GM21619 (cell line): ENCODE measurements around the gene HNRNPUL2.

ENCODE experiments used
- ATAC-seq: cut with Tn5 transposase; IDR thresholded peaks from one replicate; pipeline ENCODE4 v1.9.1; 2021; ENCODE audit not compliant: unreplicated experiment

The HNRNPUL2 gene

GRCh38 chr11:62671608-62672389, 55.5 kb downstream of the HNRNPUL2 start, which contains the start of the genes LBHD1 and UQCC3:
TSS of gene LBHD1 (minus strand) at chr11:62672267. CDS start at chr11:62670031, 2,236 bp downstream.
TSS of gene UQCC3 (plus strand) at chr11:62671673. CDS start at chr11:62671746, 73 bp downstream.
- peak; percentile 49 for ATAC-seq

DNA sequence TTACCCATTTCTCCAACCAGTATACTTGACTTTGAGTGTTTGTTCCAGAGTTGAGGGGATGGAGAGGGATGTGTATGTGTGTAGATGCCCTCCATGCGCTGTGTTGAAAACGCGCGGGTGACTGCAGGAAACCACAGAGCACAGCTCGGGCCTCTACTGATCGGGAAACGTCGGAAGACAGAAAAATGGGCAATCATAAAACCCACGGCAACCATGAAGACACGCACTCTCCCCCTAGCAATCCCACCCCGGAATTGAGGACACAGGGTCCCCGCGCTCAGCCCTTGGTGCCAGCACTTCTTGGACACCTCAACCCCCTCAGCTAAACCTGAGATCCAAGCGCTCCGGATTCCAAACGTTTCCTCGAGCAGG, 56.0 kb downstream of the HNRNPUL2 start:
- ATAC-seq: no peak

DNA sequence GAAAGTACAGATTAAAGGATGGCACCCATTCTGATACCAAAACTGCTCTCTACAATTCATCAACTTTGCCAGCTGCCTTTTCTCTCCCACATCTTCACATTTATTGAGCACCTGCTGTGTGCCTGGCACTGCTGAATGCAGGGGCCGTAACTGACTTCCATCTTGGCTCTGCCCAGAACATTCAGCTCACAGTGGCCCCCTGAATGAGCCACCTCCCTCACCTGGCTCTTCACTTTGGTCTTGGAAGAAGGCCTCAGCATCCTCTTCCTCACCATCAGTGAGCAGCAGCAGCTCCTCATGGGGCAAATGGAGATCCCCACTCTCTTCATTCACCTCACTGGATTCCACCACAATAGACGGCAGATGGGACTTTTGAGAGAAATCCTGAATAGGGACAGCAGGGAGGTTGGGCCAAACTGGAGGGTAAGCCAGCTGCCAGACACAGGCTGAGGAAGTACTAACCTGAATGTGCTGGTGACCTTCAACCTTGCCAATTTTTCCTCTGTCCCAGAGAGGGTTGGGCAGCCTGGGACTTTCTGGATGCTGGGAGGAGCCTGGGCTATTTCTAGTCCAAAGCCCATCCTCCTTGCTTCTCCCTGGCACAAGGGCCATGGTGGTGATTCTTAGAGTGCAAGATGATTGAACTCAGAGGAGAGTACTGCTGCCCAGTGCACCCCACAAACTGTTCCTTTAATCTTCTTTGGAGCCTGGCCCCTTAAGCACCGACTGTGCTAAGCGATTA, 57.7 kb downstream of the HNRNPUL2 start:
- ATAC-seq: no peak

GRCh38 chr11:62667460-62667859, 59.8 kb downstream of the HNRNPUL2 start:
- ATAC-seq: no peak

DNA sequence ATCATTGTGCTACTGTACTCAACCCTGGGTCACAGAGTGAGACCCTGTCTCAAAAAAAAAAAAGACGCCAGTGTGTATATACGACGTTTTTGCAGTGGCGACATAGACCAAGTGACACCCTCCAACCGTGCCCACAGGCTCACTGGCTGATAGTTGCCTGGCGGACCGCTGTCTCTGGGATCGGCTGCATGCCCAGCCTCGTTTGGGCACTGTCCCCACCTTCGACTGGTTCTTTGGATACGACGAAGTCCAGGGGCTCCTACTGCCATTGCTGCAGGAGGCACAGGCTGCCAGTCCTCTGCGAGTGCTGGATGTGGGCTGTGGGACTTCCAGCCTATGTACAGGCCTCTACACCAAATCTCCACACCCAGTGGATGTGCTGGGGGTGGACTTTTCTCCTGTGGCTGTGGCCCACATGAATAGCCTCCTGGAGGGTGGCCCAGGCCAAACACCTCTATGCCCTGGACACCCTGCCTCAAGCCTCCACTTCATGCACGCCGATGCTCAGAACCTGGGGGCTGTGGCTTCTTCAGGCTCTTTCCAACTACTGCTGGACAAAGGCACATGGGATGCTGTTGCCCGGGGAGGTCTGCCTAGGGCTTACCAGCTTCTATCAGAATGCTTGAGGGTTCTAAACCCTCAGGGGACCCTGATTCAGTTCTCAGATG, 60.9 kb downstream of the HNRNPUL2 start:
- no peak for ATAC-seq

GRCh38 chr11:62665599-62666258, 61.5 kb downstream of the HNRNPUL2 start:
- ATAC-seq: peak; percentile 3

DNA sequence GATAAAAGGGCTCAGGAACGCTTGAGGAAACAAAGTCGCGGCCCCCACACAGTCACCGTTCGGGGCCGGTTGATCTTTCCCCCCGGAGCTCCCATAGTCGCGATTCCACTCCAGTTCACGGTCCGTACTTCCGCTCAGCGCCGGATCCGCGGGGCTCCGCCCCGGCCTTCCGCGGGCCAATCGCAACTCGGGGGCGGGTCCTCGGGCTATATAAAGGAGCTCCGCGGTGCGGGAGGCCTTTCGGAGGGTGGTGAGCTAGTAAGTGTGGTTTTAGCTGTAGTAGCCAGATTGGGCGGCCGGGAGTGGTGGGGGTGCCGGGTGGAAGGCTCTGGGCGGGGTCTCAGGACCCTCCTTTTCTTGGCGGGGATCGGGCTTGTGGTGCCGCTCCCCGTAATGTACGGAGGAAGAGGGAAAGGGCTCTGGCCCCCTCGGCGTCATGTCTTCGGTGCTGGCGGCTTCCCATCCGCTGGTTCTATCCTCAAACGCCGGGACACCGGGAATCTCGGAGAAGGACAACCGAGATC, 62.1 kb downstream of the HNRNPUL2 start, which contains the start of the genes C11orf98 and CSKMT:
Gene C11orf98, minus strand, starts transcription at position 136 of the 524 bp plus-strand sequence. Its CDS starts 41 bp downstream, at position 95.
Gene CSKMT, plus strand, starts transcription at position 238 of the 524 bp plus-strand sequence. CDS start 568 bp downstream, outside the sequence.
- ATAC-seq: peak; percentile 76

DNA sequence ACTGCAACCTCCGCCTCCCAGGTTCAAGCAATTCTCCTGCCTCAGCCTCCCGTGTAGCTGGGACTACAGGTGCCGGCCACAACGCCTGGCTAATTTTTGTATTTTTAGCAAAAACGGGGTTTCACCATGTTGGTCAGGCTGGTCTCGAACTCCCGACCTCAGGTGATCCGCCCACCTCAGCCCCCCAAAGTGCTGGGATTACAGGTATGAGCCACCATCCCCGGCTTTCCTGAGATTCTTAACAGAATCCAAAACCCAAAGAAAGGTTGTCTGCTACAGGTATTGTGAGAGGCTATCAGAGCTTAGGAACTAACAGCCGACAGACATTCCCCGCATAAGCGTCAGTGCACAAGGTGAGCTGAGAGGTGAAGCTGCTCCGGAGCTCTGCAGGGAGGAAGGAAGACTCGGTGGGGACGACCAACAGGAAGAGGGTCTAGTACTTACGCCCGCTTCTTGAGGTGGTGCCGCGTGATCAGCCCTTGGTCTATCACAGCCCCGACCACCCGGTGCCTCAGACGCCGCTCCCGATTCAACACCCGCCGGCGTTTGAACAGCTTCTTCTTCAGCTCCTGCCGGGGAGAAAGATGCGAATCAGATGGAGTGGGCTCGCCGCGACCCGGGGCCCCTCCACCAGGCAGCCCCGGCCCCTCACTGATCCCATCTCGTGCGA, 62.7 kb downstream of the HNRNPUL2 start:
- peak; percentile 24 for ATAC-seq
